Coronary artery (tissue), 2 donors: ENCODE data around the gene SCN2B.
A peak's percentile ranks its signal among the peaks of the same experiment; 100 is the strongest.

Source experiments
- DNase-seq: peaks from one replicate; pipeline ENCODE4 v3.0.0-alpha.2; 2017; ENCODE audit warnings: low spot score
- H3K27ac ChIP-seq, 2 donors: fragments of 200-600 bp; sonication (generic); one replicate each; pipeline ENCODE4 v1.5.1; 2016 to 2019
- H3K4me3 ChIP-seq: fragments of 200-600 bp; sonication (generic); 2 replicates; pipeline ENCODE4 v1.5.1; 2016; ENCODE audit warnings: mild to moderate bottlenecking, moderate library complexity
- CTCF ChIP-seq: fragments of 200-600 bp; sonication (generic); IDR thresholded peaks from one replicate; pipeline ENCODE4 v1.5.1; 2019; ENCODE audit warnings: antibody characterized with exemption

SCN2B gene, protein sequence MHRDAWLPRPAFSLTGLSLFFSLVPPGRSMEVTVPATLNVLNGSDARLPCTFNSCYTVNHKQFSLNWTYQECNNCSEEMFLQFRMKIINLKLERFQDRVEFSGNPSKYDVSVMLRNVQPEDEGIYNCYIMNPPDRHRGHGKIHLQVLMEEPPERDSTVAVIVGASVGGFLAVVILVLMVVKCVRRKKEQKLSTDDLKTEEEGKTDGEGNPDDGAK

DNA sequence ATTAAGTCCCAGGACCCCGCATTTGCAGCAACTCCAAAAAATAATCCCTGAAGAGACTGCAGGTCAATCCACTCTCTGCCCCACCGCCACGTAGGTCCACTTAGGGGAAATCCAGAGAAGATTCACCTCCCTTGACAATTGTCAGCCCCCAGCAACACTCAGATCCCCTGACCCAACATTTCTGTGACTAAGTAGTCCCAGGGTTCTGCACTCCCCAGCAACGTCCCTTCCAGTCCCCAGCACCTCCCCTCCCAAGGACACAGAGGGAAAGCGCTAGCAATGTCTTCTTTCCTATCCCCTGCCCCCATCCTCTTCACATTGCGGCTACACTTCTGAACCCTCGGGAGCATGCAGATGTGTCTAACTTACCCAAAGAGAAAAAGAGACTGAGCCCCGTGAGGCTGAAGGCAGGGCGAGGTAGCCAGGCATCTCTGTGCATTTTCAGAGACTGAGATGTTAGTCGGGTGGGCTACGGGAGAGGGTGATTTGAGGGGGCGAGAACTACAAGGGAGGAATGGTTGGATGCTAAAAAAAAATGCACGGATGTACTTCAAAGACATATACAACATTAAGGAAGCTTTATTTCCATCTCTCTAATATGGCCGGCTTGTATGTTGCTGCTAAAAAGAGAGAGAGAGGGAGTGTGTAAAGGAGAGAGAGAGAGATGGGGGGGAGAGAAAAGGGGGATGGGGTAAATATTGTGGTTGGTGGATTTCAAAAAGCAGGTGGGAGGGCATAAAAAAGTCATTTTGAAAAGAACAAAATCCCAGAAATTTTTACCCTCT, at the start of gene SCN2B:
Gene SCN2B, minus strand, starts transcription at position 647 of the 785 bp plus-strand sequence. Its CDS starts 208 bp downstream, at position 439.
- Histone ChIP-seq H3K27ac (no peak within 1 kb of the TSS), H3K4me3 (peak within 1 kb of the TSS; percentile 52)
- TF ChIP-seq CTCF = no peak
- no peak for DNase-seq

GRCh38 chr11:118224511-118225188, 48.2 kb upstream of the SCN2B start, which contains the start of gene JAML:
Gene JAML, minus strand, starts transcription at chr11:118225011. Its CDS starts 10,145 bp downstream, at chr11:118214866.
- H3K4me3 ChIP-seq = no peak within 1 kb of the TSS
- no peak for DNase-seq
- no peak for TF ChIP-seq CTCF
- peak within 1 kb of the TSS in 1 of 2 donors; percentile 7 for H3K27ac ChIP-seq

DNA sequence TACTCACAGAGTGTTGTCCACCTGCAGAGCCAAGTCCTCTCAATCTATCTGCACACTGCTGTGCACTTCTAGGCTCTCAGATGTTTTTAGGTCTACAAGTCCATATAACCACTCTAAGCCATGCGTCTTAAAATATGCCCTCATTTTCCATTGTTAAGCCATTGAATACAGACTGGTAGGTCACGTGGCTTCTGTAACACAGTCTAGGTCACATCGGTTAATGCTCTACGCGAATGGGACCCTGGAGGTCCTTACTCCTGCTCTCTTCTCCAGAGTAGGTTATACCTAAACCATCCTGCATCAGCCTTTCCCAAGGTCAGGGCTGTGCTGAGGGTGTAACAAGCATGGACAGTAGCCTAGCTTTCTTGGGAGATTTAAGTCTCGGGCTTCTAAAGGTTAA, 47.6 kb upstream of the SCN2B start:
- TF ChIP-seq CTCF = no peak
- peak overlapping the region in 1 of 2 donors; percentile 7 for H3K27ac ChIP-seq
- no peak overlapping the region for H3K4me3 ChIP-seq
- no peak for DNase-seq

DNA sequence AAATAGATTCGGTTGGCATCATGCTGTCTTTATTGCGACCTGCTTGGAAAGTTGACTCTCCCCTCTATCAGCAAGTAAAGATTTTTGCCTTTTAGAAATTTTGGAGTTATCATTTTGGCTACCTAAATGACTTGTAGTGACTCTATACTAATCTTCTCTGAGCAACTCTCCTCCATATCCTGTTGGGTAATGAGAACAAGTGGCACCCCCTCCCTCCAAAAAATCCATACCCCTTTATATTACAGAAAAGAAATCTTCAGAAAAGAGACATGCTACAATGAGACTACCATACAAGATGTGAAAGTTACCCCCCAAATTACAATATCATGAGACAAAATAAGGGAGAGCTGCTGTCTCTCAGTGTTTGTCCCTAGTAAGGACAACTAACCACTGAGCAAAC, 47.1 kb upstream of the SCN2B start:
- no peak for DNase-seq
- no peak overlapping the region for H3K27ac ChIP-seq
- no peak for TF ChIP-seq CTCF
- no peak overlapping the region for H3K4me3 ChIP-seq

DNA sequence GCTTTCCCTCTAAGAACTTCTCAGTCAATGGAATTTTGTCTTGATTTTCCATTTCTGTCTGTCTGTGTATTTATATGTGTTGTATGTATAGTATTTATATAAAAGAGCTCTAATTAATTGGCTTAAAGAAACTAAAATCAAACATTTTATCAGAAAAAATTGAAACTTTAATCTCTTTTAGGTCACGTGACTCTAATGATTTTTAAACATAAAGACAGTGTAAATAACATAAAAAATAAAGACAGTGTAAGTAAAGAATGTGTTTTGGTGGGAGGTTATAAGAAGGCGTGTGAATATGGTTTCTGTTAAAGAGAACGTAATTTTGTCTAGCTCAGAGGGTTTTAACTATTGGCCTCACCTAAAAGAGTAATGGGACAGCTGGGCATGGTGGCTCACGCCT, 46.0 kb upstream of the SCN2B start:
- Histone ChIP-seq H3K27ac (no peak overlapping the region), H3K4me3 (no peak overlapping the region)
- DNase-seq = no peak
- TF ChIP-seq CTCF = no peak

- no peak for DNase-seq
- H3K27ac ChIP-seq = no peak overlapping the region
- no peak overlapping the region for H3K4me3 ChIP-seq
Measured at GRCh38 chr11:118221419-118221818, 45.0 kb upstream of the SCN2B start.

More at GRCh38 chr11:118221419-118221818, 45.0 kb upstream of the SCN2B start:
- no peak for TF ChIP-seq CTCF
